ENCODE results near the gene P2RY8. TPM values are rescaled to one million over a fixed set of nuclear protein-coding genes. Genes with fewer than 3 reads are reported as not detected.
"Not testable (repeated sequence)": the region's sequence is repeated elsewhere in the genome, so short reads cannot be mapped to it uniquely, and the experiment has no call there.

P2RY8 gene
- total RNA-seq, 1 donor from 2014 or later, result not detected

GRCh38 chrX:1483843-1484637 lies 52.9 kb downstream of the P2RY8 start:
- no peak for DNase-seq (ENCODE audit: low read depth)
- no peak overlapping the region for H3K4me3 ChIP-seq (ENCODE audit: low read depth, low read length)
- TF ChIP-seq CTCF (conservative IDR thresholded peaks at IDR 0.05; ENCODE audit: low read depth, low read length), result no peak

- DNase-seq (ENCODE audit: low read depth), result not testable (repeated sequence)
Measured at GRCh38 chrX:1482530-1482928, 54.5 kb downstream of the P2RY8 start.

GRCh38 chrX:1481636-1482529 lies 55.1 kb downstream of the P2RY8 start:
- peak overlapping the region; percentile 33 for H3K4me3 ChIP-seq (ENCODE audit: low read depth, low read length)
- DNase-seq (ENCODE audit: low read depth), result peak; percentile 66
- TF ChIP-seq CTCF (conservative IDR thresholded peaks at IDR 0.05; ENCODE audit: low read depth, low read length), result no peak

More at GRCh38 chrX:1482530-1482928, 54.5 kb downstream of the P2RY8 start:
- not testable (repeated sequence) for H3K4me3 ChIP-seq (ENCODE audit: low read depth, low read length)

GRCh38 chrX:1480082-1480785 lies 56.8 kb downstream of the P2RY8 start:
- no peak overlapping the region for H3K4me3 ChIP-seq (ENCODE audit: low read depth, low read length)
- TF ChIP-seq CTCF (conservative IDR thresholded peaks at IDR 0.05; ENCODE audit: low read depth, low read length), result no peak
- DNase-seq (ENCODE audit: low read depth), result no peak

- no peak for DNase-seq (ENCODE audit: low read depth)
Measured at GRCh38 chrX:1477801-1478458, 59.1 kb downstream of the P2RY8 start.

GRCh38 chrX:1477229-1477628 lies 59.8 kb downstream of the P2RY8 start:
- no peak overlapping the region for H3K4me3 ChIP-seq (ENCODE audit: low read depth, low read length)
- TF ChIP-seq CTCF (conservative IDR thresholded peaks at IDR 0.05; ENCODE audit: low read depth, low read length), result no peak
- no peak for DNase-seq (ENCODE audit: low read depth)

More at GRCh38 chrX:1477801-1478458, 59.1 kb downstream of the P2RY8 start:
- no peak for TF ChIP-seq CTCF (conservative IDR thresholded peaks at IDR 0.05; ENCODE audit: low read depth, low read length)
- no peak overlapping the region for H3K4me3 ChIP-seq (ENCODE audit: low read depth, low read length)

All from epithelial cell of proximal tubule (primary cell).